Thoracic aorta (tissue), 2 donors: ENCODE measurements around the gene ADGRB3. TPM values are rescaled to one million over a fixed set of nuclear protein-coding genes. Genes with fewer than 3 reads are reported as not detected.

Experiments
- ATAC-seq: fragments of 150-250 bp; one replicate; pipeline ENCODE4 v1.8.0; 2017; ENCODE audit warnings: low read depth; ENCODE audit not compliant: insufficient number of reproducible peaks, low FRiP score
- DNase-seq: peaks from one replicate; pipeline ENCODE4 v3.0.0-alpha.2; 2020; ENCODE audit warnings: low spot score
- H3K27ac ChIP-seq, 2 donors: fragments of 200-600 bp; sonication (generic); 1 replicate in 1 of 2; 2 replicates in 1 of 2; pipeline ENCODE4 v1.5.1; 2016; ENCODE audit warnings: mild to moderate bottlenecking in 2 of 2, moderate library complexity in 2 of 2
- H3K27me3 ChIP-seq: fragments of 200-600 bp; sonication (generic); replicated peaks from 2 replicates; pipeline ENCODE4 v1.6.0; 2016; ENCODE audit warnings: mild to moderate bottlenecking; ENCODE audit not compliant: insufficient read depth
- H3K36me3 ChIP-seq: fragments of 200-600 bp; sonication (generic); one replicate; pipeline ENCODE4 v1.5.1; 2016
- H3K4me1 ChIP-seq, 2 donors: fragments of 200-600 bp; sonication (generic); 1 replicate in 1 of 2; 2 replicates in 1 of 2; pipeline versions ENCODE4 v1.5.1 to v1.6.0; 2016; ENCODE audit warnings: low read depth in 2 of 2, mild to moderate bottlenecking in 1 of 2; ENCODE audit not compliant: control insufficient read depth in 1 of 2
- H3K4me3 ChIP-seq: fragments of 200-600 bp; sonication (generic); 2 replicates; pipeline ENCODE4 v1.5.1; 2016; ENCODE audit warnings: mild to moderate bottlenecking
- H3K9me3 ChIP-seq: fragments of 200-600 bp; sonication (generic); 2 replicates; pipeline ENCODE4 v1.5.1; 2016
- total RNA-seq, 2 donors: library from RNA; depleted of rRNA; stranded (reverse); fragments of >200 nt; gene quantifications; one replicate each; pipeline versions ENCODE4 v1.1.0 to v1.2.3, GENCODE V29; 2016
- TF ChIP-seq, protein P1 (sequence below): fragments of 200-600 bp; sonication (generic); IDR thresholded peaks from one replicate; pipeline ENCODE4 v1.5.1; 2019; ENCODE audit warnings: antibody characterized with exemption

The ADGRB3 gene
- total RNA-seq, 2 donors from 2014 or later = 2.4 to 10.1 TPM

GRCh38 chr6:69232496-69232895 is 597.4 kb downstream of the ADGRB3 start:
- Histone ChIP-seq H3K36me3 (no peaks in the 10 kb centered on the region), H3K27me3 (no peaks in the 10 kb centered on the region), H3K4me3 (no peak overlapping the region), H3K27ac (no peak overlapping the region), H3K9me3 (no peaks in the 10 kb centered on the region), H3K4me1 (no peaks in the 10 kb centered on the region)
- DNase-seq = no peak
- TF ChIP-seq, protein P1, sequence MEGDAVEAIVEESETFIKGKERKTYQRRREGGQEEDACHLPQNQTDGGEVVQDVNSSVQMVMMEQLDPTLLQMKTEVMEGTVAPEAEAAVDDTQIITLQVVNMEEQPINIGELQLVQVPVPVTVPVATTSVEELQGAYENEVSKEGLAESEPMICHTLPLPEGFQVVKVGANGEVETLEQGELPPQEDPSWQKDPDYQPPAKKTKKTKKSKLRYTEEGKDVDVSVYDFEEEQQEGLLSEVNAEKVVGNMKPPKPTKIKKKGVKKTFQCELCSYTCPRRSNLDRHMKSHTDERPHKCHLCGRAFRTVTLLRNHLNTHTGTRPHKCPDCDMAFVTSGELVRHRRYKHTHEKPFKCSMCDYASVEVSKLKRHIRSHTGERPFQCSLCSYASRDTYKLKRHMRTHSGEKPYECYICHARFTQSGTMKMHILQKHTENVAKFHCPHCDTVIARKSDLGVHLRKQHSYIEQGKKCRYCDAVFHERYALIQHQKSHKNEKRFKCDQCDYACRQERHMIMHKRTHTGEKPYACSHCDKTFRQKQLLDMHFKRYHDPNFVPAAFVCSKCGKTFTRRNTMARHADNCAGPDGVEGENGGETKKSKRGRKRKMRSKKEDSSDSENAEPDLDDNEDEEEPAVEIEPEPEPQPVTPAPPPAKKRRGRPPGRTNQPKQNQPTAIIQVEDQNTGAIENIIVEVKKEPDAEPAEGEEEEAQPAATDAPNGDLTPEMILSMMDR = no peak
- no peak for ATAC-seq

GRCh38 chr6:69232911-69233448 is 597.9 kb downstream of the ADGRB3 start:
- H3K27ac ChIP-seq = no peak overlapping the region
- no peaks in the 10 kb centered on the region for H3K9me3 ChIP-seq
- no peak overlapping the region for H3K4me3 ChIP-seq
- TF ChIP-seq, protein P1 = no peak
- DNase-seq (peak; percentile 4), ATAC-seq (no peak)
- no peaks in the 10 kb centered on the region for H3K4me1 ChIP-seq
- H3K27me3 ChIP-seq = no peaks in the 10 kb centered on the region
- no peaks in the 10 kb centered on the region for H3K36me3 ChIP-seq

GRCh38 chr6:69238067-69238466 is 603.0 kb downstream of the ADGRB3 start:
- no peak overlapping the region for H3K27ac ChIP-seq
- TF ChIP-seq, protein P1 = no peak
- H3K4me3 ChIP-seq = no peak overlapping the region

GRCh38 chr6:69246983-69247382 is 611.9 kb downstream of the ADGRB3 start:
- no peaks in the 10 kb centered on the region for H3K4me1 ChIP-seq
- no peaks in the 10 kb centered on the region for H3K27me3 ChIP-seq
- no peak overlapping the region for H3K27ac ChIP-seq
- no peak overlapping the region for H3K4me3 ChIP-seq
- H3K9me3 ChIP-seq = no peaks in the 10 kb centered on the region
- DNase-seq = no peak
- TF ChIP-seq, protein P1 = no peak
- ATAC-seq = no peak
- no peaks in the 10 kb centered on the region for H3K36me3 ChIP-seq

More at GRCh38 chr6:69238067-69238466, 603.0 kb downstream of the ADGRB3 start:
- H3K27me3 ChIP-seq = no peaks in the 10 kb centered on the region
- H3K36me3 ChIP-seq = no peaks in the 10 kb centered on the region
- ATAC-seq (no peak), DNase-seq (no peak)
- no peaks in the 10 kb centered on the region for H3K9me3 ChIP-seq
- no peaks in the 10 kb centered on the region for H3K4me1 ChIP-seq

GRCh38 chr6:69261010-69261409 is 625.9 kb downstream of the ADGRB3 start:
- H3K27me3 ChIP-seq = no peaks in the 10 kb centered on the region
- ATAC-seq (no peak), DNase-seq (no peak)
- H3K9me3 ChIP-seq = no peaks in the 10 kb centered on the region
- TF ChIP-seq, protein P1 = no peak
- H3K36me3 ChIP-seq = no peaks in the 10 kb centered on the region
- H3K27ac ChIP-seq = no peak overlapping the region
- no peak overlapping the region for H3K4me3 ChIP-seq
- H3K4me1 ChIP-seq = no peaks in the 10 kb centered on the region
